ENCODE measurements around the gene USP53. TPM values are rescaled to one million over a fixed set of nuclear protein-coding genes. Genes with fewer than 3 reads are reported as not detected.
A peak's percentile ranks its signal among the peaks of the same experiment; 100 is the strongest.

Gene USP53
- total and polyA plus RNA-seq, 9 of the 15 experiments (the other 6 are each of a cell fraction or from before 2014, with no cell fraction given), result 2.9 to 9.6 (median 8.3) TPM

GRCh38 chr4:119212234-119212963 is at the start of gene USP53 (continued):
- no peak for TF ChIP-seq ZBTB49 (CRISPR knock-in tag; IDR thresholded peaks at IDR 0.05; ENCODE audit: borderline replicate concordance)
- TF ChIP-seq ATF7 (IDR thresholded peaks at IDR 0.05), result no peak; the same call in 1 of the 2 replicates
- TF ChIP-seq ZNF717 (CRISPR knock-in tag; IDR thresholded peaks at IDR 0.05), result no peak
- TF ChIP-seq, protein P1, sequence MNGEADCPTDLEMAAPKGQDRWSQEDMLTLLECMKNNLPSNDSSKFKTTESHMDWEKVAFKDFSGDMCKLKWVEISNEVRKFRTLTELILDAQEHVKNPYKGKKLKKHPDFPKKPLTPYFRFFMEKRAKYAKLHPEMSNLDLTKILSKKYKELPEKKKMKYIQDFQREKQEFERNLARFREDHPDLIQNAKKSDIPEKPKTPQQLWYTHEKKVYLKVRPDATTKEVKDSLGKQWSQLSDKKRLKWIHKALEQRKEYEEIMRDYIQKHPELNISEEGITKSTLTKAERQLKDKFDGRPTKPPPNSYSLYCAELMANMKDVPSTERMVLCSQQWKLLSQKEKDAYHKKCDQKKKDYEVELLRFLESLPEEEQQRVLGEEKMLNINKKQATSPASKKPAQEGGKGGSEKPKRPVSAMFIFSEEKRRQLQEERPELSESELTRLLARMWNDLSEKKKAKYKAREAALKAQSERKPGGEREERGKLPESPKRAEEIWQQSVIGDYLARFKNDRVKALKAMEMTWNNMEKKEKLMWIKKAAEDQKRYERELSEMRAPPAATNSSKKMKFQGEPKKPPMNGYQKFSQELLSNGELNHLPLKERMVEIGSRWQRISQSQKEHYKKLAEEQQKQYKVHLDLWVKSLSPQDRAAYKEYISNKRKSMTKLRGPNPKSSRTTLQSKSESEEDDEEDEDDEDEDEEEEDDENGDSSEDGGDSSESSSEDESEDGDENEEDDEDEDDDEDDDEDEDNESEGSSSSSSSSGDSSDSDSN (IDR thresholded peaks at IDR 0.05; ENCODE audit: borderline replicate concordance in 1 of 2, low read depth in 2 of 2, low read length in 2 of 2), result no peak
- TF ChIP-seq HLTF (IDR thresholded peaks at IDR 0.05), result no peak
- TF ChIP-seq ZNF124 (CRISPR knock-in tag; IDR thresholded peaks at IDR 0.05), result no peak
- TF ChIP-seq FIP1L1 (IDR thresholded peaks at IDR 0.05; ENCODE audit: low read depth, low read length, poor library complexity, severe bottlenecking), result no peak
- peak; percentile 63; the same call in 1 of the 2 replicates for TF ChIP-seq L3MBTL2 (IDR thresholded peaks at IDR 0.05)
- TF ChIP-seq, protein P2, sequence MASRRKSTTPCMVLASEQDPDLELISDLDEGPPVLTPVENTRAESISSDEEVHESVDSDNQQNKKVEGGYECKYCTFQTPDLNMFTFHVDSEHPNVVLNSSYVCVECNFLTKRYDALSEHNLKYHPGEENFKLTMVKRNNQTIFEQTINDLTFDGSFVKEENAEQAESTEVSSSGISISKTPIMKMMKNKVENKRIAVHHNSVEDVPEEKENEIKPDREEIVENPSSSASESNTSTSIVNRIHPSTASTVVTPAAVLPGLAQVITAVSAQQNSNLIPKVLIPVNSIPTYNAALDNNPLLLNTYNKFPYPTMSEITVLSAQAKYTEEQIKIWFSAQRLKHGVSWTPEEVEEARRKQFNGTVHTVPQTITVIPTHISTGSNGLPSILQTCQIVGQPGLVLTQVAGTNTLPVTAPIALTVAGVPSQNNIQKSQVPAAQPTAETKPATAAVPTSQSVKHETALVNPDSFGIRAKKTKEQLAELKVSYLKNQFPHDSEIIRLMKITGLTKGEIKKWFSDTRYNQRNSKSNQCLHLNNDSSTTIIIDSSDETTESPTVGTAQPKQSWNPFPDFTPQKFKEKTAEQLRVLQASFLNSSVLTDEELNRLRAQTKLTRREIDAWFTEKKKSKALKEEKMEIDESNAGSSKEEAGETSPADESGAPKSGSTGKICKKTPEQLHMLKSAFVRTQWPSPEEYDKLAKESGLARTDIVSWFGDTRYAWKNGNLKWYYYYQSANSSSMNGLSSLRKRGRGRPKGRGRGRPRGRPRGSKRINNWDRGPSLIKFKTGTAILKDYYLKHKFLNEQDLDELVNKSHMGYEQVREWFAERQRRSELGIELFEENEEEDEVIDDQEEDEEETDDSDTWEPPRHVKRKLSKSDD (conservative IDR thresholded peaks at IDR 0.05; ENCODE audit: low read length), result no peak
- no peak for TF ChIP-seq TEAD1 (CRISPR knock-in tag; IDR thresholded peaks at IDR 0.05)
- no peak for TF ChIP-seq ZNF143 (CRISPR knock-in tag; IDR thresholded peaks at IDR 0.05)
- no peak for TF ChIP-seq ZNF133 (CRISPR knock-in tag; IDR thresholded peaks at IDR 0.05)
- no peak for TF ChIP-seq RHOXF2B (CRISPR knock-in tag; conservative IDR thresholded peaks at IDR 0.05)
- no peak for TF ChIP-seq RFX7 (CRISPR knock-in tag; IDR thresholded peaks at IDR 0.05)
- TF ChIP-seq GATA2 (CRISPR knock-in tag; IDR thresholded peaks at IDR 0.05), result peak; percentile 77
- no peak for TF ChIP-seq CBX5 (IDR thresholded peaks at IDR 0.05; ENCODE audit: borderline replicate concordance, low read depth)
- peak; percentile 23; the same call in 1 of the 2 replicates for TF ChIP-seq ZNF511 (CRISPR knock-in tag; IDR thresholded peaks at IDR 0.05)
- TF ChIP-seq, protein P3, sequence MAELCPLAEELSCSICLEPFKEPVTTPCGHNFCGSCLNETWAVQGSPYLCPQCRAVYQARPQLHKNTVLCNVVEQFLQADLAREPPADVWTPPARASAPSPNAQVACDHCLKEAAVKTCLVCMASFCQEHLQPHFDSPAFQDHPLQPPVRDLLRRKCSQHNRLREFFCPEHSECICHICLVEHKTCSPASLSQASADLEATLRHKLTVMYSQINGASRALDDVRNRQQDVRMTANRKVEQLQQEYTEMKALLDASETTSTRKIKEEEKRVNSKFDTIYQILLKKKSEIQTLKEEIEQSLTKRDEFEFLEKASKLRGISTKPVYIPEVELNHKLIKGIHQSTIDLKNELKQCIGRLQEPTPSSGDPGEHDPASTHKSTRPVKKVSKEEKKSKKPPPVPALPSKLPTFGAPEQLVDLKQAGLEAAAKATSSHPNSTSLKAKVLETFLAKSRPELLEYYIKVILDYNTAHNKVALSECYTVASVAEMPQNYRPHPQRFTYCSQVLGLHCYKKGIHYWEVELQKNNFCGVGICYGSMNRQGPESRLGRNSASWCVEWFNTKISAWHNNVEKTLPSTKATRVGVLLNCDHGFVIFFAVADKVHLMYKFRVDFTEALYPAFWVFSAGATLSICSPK (IDR thresholded peaks at IDR 0.05; ENCODE audit: borderline replicate concordance), result no peak
- TF ChIP-seq SRSF7 (optimal IDR thresholded peaks at IDR 0.05; ENCODE audit: low read depth, low read length), result no peak
